Activated B cell treated with CpG ODN at 0.5 μM for 24 hours (primary cell): ENCODE results near the gene TFAP2C. TPM values are rescaled to one million over a fixed set of nuclear protein-coding genes. Genes with fewer than 3 reads are reported as not detected.

Experiments
- ATAC-seq: fragments of 200-7000 bp; cut with Tn5 transposase; one replicate; pipeline ENCODE4 v1.10.0; 2021; ENCODE audit warnings: low read depth, mild to moderate bottlenecking, moderate library complexity
- CTCF ChIA-PET: fragments of 350-600 bp; sonication (Branson Sonifier 250); formaldehyde crosslinking; loops from one replicate; lab custom pipeline; 2021; ENCODE audit warnings: antibody characterized with exemption; lab: Charles Lee
- POLR2A ChIA-PET: fragments of 350-600 bp; sonication (Branson Sonifier 250); formaldehyde crosslinking; loops from one replicate; lab custom pipeline; 2021; ENCODE audit warnings: antibody characterized with exemption; lab: Charles Lee
- DNase-seq: peaks from one replicate; pipeline ENCODE4 v3.0.0; 2022
- H3K27ac Mint-ChIP-seq: one replicate; pipeline ENCODE4 v1.8.0; 2020; ENCODE audit warnings: mixed read lengths
- H3K27me3 Mint-ChIP-seq: one replicate; pipeline ENCODE4 v1.8.0; 2021; ENCODE audit warnings: mixed read lengths
- H3K36me3 Mint-ChIP-seq: one replicate; pipeline ENCODE4 v1.8.0; 2021; ENCODE audit warnings: low read depth, mixed read lengths
- H3K4me1 Mint-ChIP-seq: one replicate; pipeline ENCODE4 v1.8.0; 2021; ENCODE audit warnings: mixed read lengths
- H3K4me3 Mint-ChIP-seq: one replicate; pipeline ENCODE4 v1.8.0; 2020; ENCODE audit warnings: mild to moderate bottlenecking, mixed read lengths
- H3K9me3 Mint-ChIP-seq: one replicate; pipeline ENCODE4 v1.8.0; 2020; ENCODE audit warnings: mixed read lengths
- CTCF ChIP-seq: fragments of 200-600 bp; IDR thresholded peaks from one replicate; pipeline ENCODE4 v1.8.0; 2022; ENCODE audit warnings: antibody characterized with exemption, mild to moderate bottlenecking
- intact Hi-C: fragments of 100-400 bp; cut with micrococcal nuclease; formaldehyde crosslinking; loops from one replicate; pipeline ENCODE4 v1.15.1; 2024
- total RNA-seq: library from RNA; stranded (reverse); gene quantifications from 2 replicates; pipeline ENCODE4 v1.2.3, GENCODE V29; 2022

The TFAP2C gene
- total RNA-seq, 1 donor from 2014 or later, result not detected

- intact Hi-C loops, result no loop called here
- no peak for TF ChIP-seq CTCF
- H3K27me3 Mint-ChIP-seq, result peaks cover 1% of the 10 kb centered on the region
- no peaks in the 10 kb centered on the region for H3K36me3 Mint-ChIP-seq
- POLR2A ChIA-PET, result no interaction called here
- H3K9me3 Mint-ChIP-seq, result no peaks in the 10 kb centered on the region
- no peak overlapping the region for H3K4me3 Mint-ChIP-seq
- CTCF ChIA-PET, result no interaction called here
- ATAC-seq, result no peak
- DNase-seq, result no peak
- no peaks in the 10 kb centered on the region for H3K4me1 Mint-ChIP-seq
- no peak overlapping the region for H3K27ac Mint-ChIP-seq
These were observed 34.6 kb downstream of the TFAP2C start for GRCh38 chr20:56663660-56664059.

GRCh38 chr20:56664796-56665195 is 35.7 kb downstream of the TFAP2C start:
- no peaks in the 10 kb centered on the region for H3K4me1 Mint-ChIP-seq
- no peaks in the 10 kb centered on the region for H3K9me3 Mint-ChIP-seq
- no peak for DNase-seq
- H3K27me3 Mint-ChIP-seq, result peaks cover 1% of the 10 kb centered on the region
- POLR2A ChIA-PET, result no interaction called here
- no peak overlapping the region for H3K27ac Mint-ChIP-seq
- no peak for TF ChIP-seq CTCF
- H3K4me3 Mint-ChIP-seq, result no peak overlapping the region
- ATAC-seq, result no peak
- CTCF ChIA-PET, result no interaction called here
- H3K36me3 Mint-ChIP-seq, result no peaks in the 10 kb centered on the region
- intact Hi-C loops, result no loop called here

- DNase-seq (no peak), ATAC-seq (no peak)
- H3K36me3 Mint-ChIP-seq, result no peaks in the 10 kb centered on the region
- no peak for TF ChIP-seq CTCF
- no peak overlapping the region for H3K4me3 Mint-ChIP-seq
- no peaks in the 10 kb centered on the region for H3K4me1 Mint-ChIP-seq
- peaks cover 1% of the 10 kb centered on the region for H3K27me3 Mint-ChIP-seq
- POLR2A ChIA-PET, result no interaction called here
- no peaks in the 10 kb centered on the region for H3K9me3 Mint-ChIP-seq
- intact Hi-C loops, result no loop called here
- H3K27ac Mint-ChIP-seq, result no peak overlapping the region
- CTCF ChIA-PET, result no interaction called here
These were observed 36.7 kb downstream of the TFAP2C start for GRCh38 chr20:56665806-56666205.

- Mint-ChIP-seq H3K4me3 (no peak overlapping the region), H3K9me3 (no peaks in the 10 kb centered on the region), H3K27ac (no peak overlapping the region), H3K36me3 (no peaks in the 10 kb centered on the region), H3K27me3 (no peaks in the 10 kb centered on the region), H3K4me1 (no peaks in the 10 kb centered on the region)
- ChIA-PET POLR2A (no interaction called here), CTCF (no interaction called here)
- intact Hi-C loops, result no loop called here
- no peak for TF ChIP-seq CTCF
- ATAC-seq (no peak), DNase-seq (no peak)
These were observed 44.3 kb downstream of the TFAP2C start for GRCh38 chr20:56673450-56673849.

- DNase-seq (no peak), ATAC-seq (no peak)
- no peaks in the 10 kb centered on the region for H3K9me3 Mint-ChIP-seq
- no peaks in the 10 kb centered on the region for H3K4me1 Mint-ChIP-seq
- ChIA-PET POLR2A (no interaction called here), CTCF (no interaction called here)
- intact Hi-C loops, result no loop called here
- no peaks in the 10 kb centered on the region for H3K27me3 Mint-ChIP-seq
- no peak overlapping the region for H3K27ac Mint-ChIP-seq
- no peak overlapping the region for H3K4me3 Mint-ChIP-seq
- no peaks in the 10 kb centered on the region for H3K36me3 Mint-ChIP-seq
- no peak for TF ChIP-seq CTCF
These were observed 46.9 kb downstream of the TFAP2C start for GRCh38 chr20:56676001-56676400.
